NCI-H524 treated with DMSO at 0.1 percent for 48 hours (cell line): ENCODE data around the gene KCTD12.

Source experiments
- DNase-seq: peaks from one replicate; lab custom pipeline; 2025; lab: John Stamatoyannopoulos, UW

KCTD12 gene

GRCh38 chr13:76853921-76854608 lies 32.1 kb downstream of the KCTD12 start:
- no peak for DNase-seq

- DNase-seq, result no peak
Observed at GRCh38 chr13:76853481-76853880, 32.7 kb downstream of the KCTD12 start.

- no peak for DNase-seq
Observed at GRCh38 chr13:76852986-76853385, 33.2 kb downstream of the KCTD12 start.

GRCh38 chr13:76851961-76852360 lies 34.2 kb downstream of the KCTD12 start:
- no peak for DNase-seq

DNA sequence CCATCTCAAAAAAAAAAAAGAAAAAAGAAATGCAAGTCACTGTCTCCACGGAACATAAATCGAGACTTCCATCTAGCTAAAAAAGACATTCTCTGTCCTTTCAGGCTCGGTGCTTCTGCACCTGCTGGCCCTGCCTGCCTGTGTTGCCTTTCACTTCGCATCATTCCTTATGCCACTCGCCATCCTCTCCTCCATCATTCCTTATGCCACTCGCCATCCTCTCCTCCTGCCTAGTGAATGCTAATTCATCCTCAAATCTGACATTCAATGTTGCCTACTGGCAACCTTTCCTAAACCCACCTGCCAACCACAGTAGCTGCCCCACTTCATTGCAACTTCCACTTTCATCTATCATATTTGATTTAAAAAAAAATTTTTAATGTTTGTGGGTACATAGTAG lies 36.7 kb downstream of the KCTD12 start:
- DNase-seq, result no peak

GRCh38 chr13:76848596-76848995 lies 37.6 kb downstream of the KCTD12 start:
- DNase-seq, result peak; percentile 67

GRCh38 chr13:76846363-76846762 lies 39.8 kb downstream of the KCTD12 start:
- DNase-seq, result no peak

GRCh38 chr13:76845865-76846264 lies 40.3 kb downstream of the KCTD12 start:
- DNase-seq, result no peak

GRCh38 chr13:76845367-76845766 lies 40.8 kb downstream of the KCTD12 start:
- DNase-seq, result no peak

- no peak for DNase-seq
Observed at GRCh38 chr13:76837801-76838200, 48.4 kb downstream of the KCTD12 start.

DNA sequence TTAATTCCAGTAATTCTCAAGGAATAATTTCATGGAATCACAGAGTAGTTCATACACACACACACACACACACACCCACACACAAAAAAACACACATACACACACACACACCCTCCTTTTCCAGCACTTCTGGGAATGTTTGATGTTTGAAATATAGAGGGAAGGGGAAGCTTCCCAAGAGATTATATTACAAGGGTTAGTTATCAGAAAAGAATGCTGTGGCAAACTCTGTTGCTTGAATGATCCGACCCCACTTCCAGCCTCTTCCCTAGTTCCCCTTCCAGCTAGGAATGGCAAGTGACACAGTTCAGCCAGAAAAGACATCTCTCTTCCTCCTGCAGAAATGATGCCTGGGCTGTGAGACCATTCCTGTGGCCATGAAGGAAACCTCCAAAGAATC lies 49.9 kb downstream of the KCTD12 start:
- DNase-seq, result no peak

DNA sequence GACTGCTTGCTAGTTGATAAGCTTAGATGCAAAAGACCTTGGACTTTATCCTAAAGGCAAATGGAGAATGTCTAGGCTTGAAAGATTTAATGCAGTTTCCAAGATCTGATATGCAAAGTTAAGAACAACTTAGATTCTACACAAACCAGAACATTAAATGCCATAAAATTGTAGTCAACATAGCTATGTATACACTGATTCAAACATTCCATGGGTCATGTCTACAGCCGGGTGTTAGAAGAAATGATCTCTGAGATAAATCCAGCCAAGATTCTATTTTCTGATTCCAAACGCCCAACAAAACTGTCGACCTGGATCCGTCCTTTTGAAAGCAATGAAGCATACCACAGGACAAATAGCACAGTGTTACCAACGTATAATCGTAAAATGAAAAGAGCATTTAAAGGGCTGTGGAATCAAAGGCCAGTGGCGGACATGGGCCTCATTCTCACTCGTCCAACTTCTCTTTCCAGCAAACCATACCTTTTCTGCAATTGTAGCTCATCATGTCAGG lies 52.7 kb downstream of the KCTD12 start:
- no peak for DNase-seq

- DNase-seq, result no peak
Observed at GRCh38 chr13:76832258-76832988, 53.8 kb downstream of the KCTD12 start.

DNA sequence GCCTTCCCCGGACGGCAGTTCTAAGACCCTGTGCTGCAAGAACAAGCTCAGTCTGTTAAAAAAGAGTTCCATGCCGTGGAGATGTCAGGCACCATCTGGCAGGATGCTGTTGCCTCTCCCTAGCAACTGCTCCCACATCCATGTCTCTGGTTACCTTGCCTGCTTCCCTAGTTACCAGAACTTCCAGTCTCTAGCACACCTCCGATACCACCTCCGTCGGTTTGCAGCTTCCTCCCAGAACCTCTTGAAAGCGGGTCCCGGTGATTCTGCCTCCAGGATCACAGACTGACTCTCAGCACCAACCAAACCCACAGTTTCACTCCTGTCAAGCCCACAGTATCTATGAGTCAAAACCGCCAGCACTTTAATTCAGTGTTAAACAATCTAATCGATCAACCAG lies 55.4 kb downstream of the KCTD12 start:
- DNase-seq, result peak; percentile 52
